ENCODE data around the gene PPAT.

PPAT gene

DNA sequence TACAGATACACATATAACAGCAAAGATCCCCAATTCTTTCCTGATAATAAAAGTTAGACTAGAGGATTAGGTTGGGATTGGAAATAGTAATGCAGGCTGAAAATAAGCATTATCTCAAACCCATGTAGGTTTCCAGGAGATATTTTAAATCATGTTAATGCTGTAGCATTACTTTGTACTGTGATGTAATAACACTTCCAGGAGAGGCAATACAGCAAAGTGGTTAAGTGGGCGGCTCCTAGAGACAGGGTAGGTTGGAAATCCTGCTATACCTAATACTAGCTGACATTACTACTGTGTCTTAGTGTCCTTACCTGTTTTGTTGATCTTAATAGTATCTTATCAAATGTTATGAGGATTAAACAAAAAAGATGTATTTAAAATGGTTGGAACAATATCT, 10.3 kb upstream of the PPAT start:
- Histone ChIP-seq H3K36me3 (ENCODE audit: control insufficient read depth, insufficient read depth, low read length) (peaks cover 3% of the 10 kb centered on the region), H3K4me3 (replicated peaks; ENCODE audit: low read depth, low read length) (no peak overlapping the region), H3K27me3 (replicated peaks; ENCODE audit: control insufficient read depth, insufficient read depth, low read length) (no peaks in the 10 kb centered on the region)
- TF ChIP-seq, protein P1, sequence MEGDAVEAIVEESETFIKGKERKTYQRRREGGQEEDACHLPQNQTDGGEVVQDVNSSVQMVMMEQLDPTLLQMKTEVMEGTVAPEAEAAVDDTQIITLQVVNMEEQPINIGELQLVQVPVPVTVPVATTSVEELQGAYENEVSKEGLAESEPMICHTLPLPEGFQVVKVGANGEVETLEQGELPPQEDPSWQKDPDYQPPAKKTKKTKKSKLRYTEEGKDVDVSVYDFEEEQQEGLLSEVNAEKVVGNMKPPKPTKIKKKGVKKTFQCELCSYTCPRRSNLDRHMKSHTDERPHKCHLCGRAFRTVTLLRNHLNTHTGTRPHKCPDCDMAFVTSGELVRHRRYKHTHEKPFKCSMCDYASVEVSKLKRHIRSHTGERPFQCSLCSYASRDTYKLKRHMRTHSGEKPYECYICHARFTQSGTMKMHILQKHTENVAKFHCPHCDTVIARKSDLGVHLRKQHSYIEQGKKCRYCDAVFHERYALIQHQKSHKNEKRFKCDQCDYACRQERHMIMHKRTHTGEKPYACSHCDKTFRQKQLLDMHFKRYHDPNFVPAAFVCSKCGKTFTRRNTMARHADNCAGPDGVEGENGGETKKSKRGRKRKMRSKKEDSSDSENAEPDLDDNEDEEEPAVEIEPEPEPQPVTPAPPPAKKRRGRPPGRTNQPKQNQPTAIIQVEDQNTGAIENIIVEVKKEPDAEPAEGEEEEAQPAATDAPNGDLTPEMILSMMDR (IDR thresholded peaks at IDR 0.05; ENCODE audit: insufficient read depth, low read length, poor library complexity, severe bottlenecking), result no peak
- no peak for DNase-seq (ENCODE audit: extremely low read depth, insufficient read length)

DNA sequence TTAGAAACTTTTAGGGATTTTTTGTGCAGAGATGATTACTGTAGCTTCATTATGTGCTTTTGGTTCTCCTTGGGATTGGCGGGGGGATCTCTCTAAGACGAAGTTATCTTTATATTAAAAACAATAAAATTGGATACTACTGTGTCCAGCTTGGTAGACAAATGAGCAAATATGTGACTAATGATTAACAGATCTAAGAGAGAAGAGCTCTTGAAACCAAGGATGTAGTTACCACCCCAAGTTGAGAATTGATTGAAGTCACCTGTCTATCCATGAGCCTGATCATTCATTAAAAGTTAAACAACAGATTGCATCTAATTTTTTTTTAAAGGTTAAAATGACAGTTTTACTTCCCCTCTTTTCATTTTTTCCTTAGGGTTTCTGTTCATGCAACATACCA, 9.3 kb upstream of the PPAT start:
- TF ChIP-seq, protein P1 (IDR thresholded peaks at IDR 0.05; ENCODE audit: insufficient read depth, low read length, poor library complexity, severe bottlenecking), result no peak
- Histone ChIP-seq H3K27me3 (replicated peaks; ENCODE audit: control insufficient read depth, insufficient read depth, low read length) (no peaks in the 10 kb centered on the region), H3K36me3 (ENCODE audit: control insufficient read depth, insufficient read depth, low read length) (peaks cover 3% of the 10 kb centered on the region), H3K4me3 (replicated peaks; ENCODE audit: low read depth, low read length) (no peak overlapping the region)
- DNase-seq (ENCODE audit: extremely low read depth, insufficient read length), result no peak

DNA sequence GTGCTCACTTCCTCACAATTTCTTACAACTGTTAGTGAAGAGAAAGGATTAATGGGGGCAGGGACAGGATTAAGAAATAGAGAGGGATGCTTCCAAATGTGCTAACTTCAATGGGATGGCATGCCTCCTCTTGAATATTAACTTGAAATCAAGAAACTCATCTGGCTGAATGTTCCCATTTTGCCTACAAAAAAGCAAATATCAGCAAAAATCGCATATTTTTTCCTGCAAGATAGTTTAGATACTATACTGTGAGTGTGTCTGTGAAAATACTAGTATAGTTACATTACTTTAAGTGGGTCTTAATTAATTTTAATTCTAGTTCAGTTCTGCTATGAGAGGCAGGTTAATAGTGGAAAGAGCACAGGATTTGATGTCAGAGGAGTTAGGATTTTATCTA, 5.6 kb upstream of the PPAT start:
- no peaks in the 10 kb centered on the region for H3K27me3 ChIP-seq (replicated peaks; ENCODE audit: control insufficient read depth, insufficient read depth, low read length)
- peaks cover 3% of the 10 kb centered on the region; the same call in 1 of the 2 replicates for H3K36me3 ChIP-seq (ENCODE audit: control insufficient read depth, insufficient read depth, low read length)
- TF ChIP-seq, protein P1 (IDR thresholded peaks at IDR 0.05; ENCODE audit: insufficient read depth, low read length, poor library complexity, severe bottlenecking), result no peak
- DNase-seq (ENCODE audit: extremely low read depth, insufficient read length), result no peak
- no peak overlapping the region for H3K4me3 ChIP-seq (replicated peaks; ENCODE audit: low read depth, low read length)

DNA sequence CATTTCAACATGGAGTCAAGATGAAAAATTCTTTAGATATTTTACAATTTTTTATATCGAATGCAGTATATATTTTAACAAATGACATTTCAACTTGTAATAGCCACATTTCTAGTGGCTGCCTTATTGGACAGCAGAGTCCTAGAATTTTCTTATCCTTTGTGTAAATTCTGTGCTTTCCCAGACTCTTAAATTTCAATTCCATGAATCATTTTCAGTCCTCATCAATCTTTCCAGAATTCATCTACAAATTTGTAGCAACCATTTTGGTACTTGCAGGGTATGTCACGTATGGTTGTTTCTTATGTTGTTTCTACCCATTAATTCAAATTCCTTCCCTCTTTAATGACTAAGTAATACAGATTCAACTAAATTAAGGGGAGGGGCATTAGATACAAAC, 3.4 kb upstream of the PPAT start:
- Histone ChIP-seq H3K27me3 (replicated peaks; ENCODE audit: control insufficient read depth, insufficient read depth, low read length) (no peaks in the 10 kb centered on the region), H3K36me3 (ENCODE audit: control insufficient read depth, insufficient read depth, low read length) (peaks cover 3% of the 10 kb centered on the region; the same call in 1 of the 2 replicates), H3K4me3 (replicated peaks; ENCODE audit: low read depth, low read length) (no peak overlapping the region)
- DNase-seq (ENCODE audit: extremely low read depth, insufficient read length), result no peak
- TF ChIP-seq, protein P1 (IDR thresholded peaks at IDR 0.05; ENCODE audit: insufficient read depth, low read length, poor library complexity, severe bottlenecking), result no peak

DNA sequence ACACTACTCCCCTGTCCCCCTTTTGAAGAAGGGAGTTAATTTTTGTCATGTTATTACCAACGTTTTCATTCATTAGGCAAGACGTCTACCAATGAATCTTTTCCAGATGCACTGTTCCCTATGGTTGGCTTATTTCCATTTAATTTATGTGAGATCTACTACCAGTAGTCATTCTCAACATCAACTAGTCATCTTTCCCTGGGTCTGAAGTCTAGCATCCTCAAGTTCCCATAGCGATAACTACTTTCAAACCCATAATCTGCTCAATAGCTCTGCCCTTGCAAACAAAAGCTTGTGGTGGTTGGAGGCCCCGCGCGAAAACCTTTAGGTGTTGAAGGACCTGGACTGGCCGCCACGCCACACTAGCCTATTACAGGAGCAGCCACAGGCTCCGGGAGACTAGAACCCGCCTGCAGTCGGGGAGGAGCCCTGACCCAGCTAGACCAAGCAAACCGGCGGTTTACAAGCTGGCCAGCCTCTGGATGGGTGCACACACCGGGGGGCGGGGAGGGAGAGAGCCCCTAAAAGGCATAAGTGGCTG, 746 bp downstream of the PPAT start:
- TF ChIP-seq, protein P1 (IDR thresholded peaks at IDR 0.05; ENCODE audit: insufficient read depth, low read length, poor library complexity, severe bottlenecking), result no peak
- no peak for DNase-seq (ENCODE audit: extremely low read depth, insufficient read length)
- peak overlapping the region; percentile 94 for H3K4me3 ChIP-seq (replicated peaks; ENCODE audit: low read depth, low read length)

DNA sequence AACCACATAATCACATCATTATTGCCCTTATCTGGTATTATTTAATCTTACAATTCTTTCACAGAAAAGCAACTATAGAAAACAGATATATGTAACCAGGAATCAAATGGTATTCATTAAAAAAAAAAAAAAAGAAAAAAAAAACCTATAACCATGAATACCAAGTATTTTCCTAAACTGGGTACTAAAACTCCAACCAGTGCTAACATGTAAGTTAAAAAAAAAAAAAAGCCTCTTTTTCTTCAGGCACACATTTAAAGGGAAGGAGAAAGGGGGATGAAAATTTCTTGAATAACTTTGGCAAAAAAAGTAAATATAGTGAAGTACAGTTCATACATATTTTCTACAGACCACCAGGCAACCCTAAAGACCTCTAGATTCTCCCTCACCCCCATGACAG, 2.1 kb downstream of the PPAT start:
- H3K36me3 ChIP-seq (ENCODE audit: control insufficient read depth, insufficient read depth, low read length), result no peaks in the 10 kb centered on the region
- peak overlapping the region; percentile 94 for H3K4me3 ChIP-seq (replicated peaks; ENCODE audit: low read depth, low read length)
- no peak for DNase-seq (ENCODE audit: extremely low read depth, insufficient read length)
- no peaks in the 10 kb centered on the region for H3K27me3 ChIP-seq (replicated peaks; ENCODE audit: control insufficient read depth, insufficient read depth, low read length)
- TF ChIP-seq, protein P1 (IDR thresholded peaks at IDR 0.05; ENCODE audit: insufficient read depth, low read length, poor library complexity, severe bottlenecking), result no peak

More for the DNA sequence above, 746 bp downstream of the PPAT start:
- H3K36me3 ChIP-seq (ENCODE audit: control insufficient read depth, insufficient read depth, low read length), result no peaks in the 10 kb centered on the region
- H3K27me3 ChIP-seq (replicated peaks; ENCODE audit: control insufficient read depth, insufficient read depth, low read length), result no peaks in the 10 kb centered on the region
